GM12878 (cell line): ENCODE data around the gene USP21. TPM values are rescaled to one million over a fixed set of nuclear protein-coding genes. Genes with fewer than 3 reads are reported as not detected.

Source experiments
- ASH2L ChIP-seq: fragments of 300-600, 200-600 bp; sonication (generic); IDR thresholded peaks from 2 replicates; pipeline ENCODE4 v1.6.1; 2017; ENCODE audit warnings: low read depth, mild to moderate bottlenecking, borderline replicate concordance
- BACH1 ChIP-seq: fragments of 450-650 bp; IDR thresholded peaks from 2 replicates; pipeline ENCODE4 v1.6.1; 2017; ENCODE audit warnings: mild to moderate bottlenecking, borderline replicate concordance
- CREB1 ChIP-seq: IDR thresholded peaks from 2 replicates; pipeline ENCODE4 v1.6.1; 2012; ENCODE audit warnings: low read depth, mild to moderate bottlenecking, inconsistent platforms
- CREM ChIP-seq: IDR thresholded peaks from 2 replicates; pipeline ENCODE4 v1.6.1; 2014; ENCODE audit warnings: antibody characterized with exemption, low read depth
- FOXK2 ChIP-seq: fragments of 450-650 bp; IDR thresholded peaks from 2 replicates; pipeline ENCODE4 v1.6.1; 2017; ENCODE audit warnings: mild to moderate bottlenecking, moderate library complexity
- NBN ChIP-seq: fragments of 450-650 bp; IDR thresholded peaks from 2 replicates; pipeline ENCODE4 v1.6.1; 2016
- POLR2A ChIP-seq: IDR thresholded peaks from 2 replicates; pipeline ENCODE4 v1.6.1; 2011; ENCODE audit warnings: low read depth, mild to moderate bottlenecking, low read length
- POLR2AphosphoS2 ChIP-seq: IDR thresholded peaks from 2 replicates; pipeline ENCODE4 v1.6.1; 2011; ENCODE audit warnings: low read depth, mild to moderate bottlenecking, low read length, improper control_type of control experiment, moderate library complexity
- RAD21 ChIP-seq: IDR thresholded peaks from 2 replicates; pipeline ENCODE4 v1.6.1; 2011; ENCODE audit warnings: mild to moderate bottlenecking, low read depth, low read length, moderate library complexity; ENCODE audit not compliant: insufficient read depth
- SP1 ChIP-seq: IDR thresholded peaks from one replicate; pipeline ENCODE4 v1.6.1; 2011; ENCODE audit warnings: low read depth, low read length
- SUZ12 ChIP-seq: fragments of 200-600 bp; sonication (generic); IDR thresholded peaks from one replicate; pipeline ENCODE4 v1.6.1; 2018; ENCODE audit warnings: antibody characterized with exemption, mild to moderate bottlenecking; ENCODE audit not compliant: unreplicated experiment
- ZNF207 ChIP-seq: fragments of 450-650 bp; IDR thresholded peaks from 2 replicates; pipeline ENCODE4 v1.6.1; 2014; ENCODE audit warnings: antibody characterized with exemption, mild to moderate bottlenecking, borderline replicate concordance
- ZNF274 ChIP-seq: IDR thresholded peaks from one replicate; pipeline ENCODE4 v1.8.0; 2011; ENCODE audit not compliant: insufficient read length, insufficient read depth
- polyA plus RNA-seq, 11 experiments: library from polyadenylated mRNA; depleted of rRNA in 4 of 11; unstranded in 6 of 11; stranded (reverse) in 5 of 11; fragments of >200 nt; fragmentation: Nextera tagmentation in 4 of 11; fragmentation: Illumina TruSeq in 1 of 11; extraction: Ambion mirVana in 4 of 11; extraction: Trizol in 1 of 11; gene quantifications; 1 replicate in 1 of 11; 2 replicates in 10 of 11; pipeline versions ENCODE4 v1.2.1 to v1.2.3, GENCODE V29; 2011 to 2016; ENCODE audit warnings: inconsistent platforms in 2 of 11, missing spikeins in 2 of 11, low read depth in 1 of 11
- total RNA-seq, 4 experiments: library from RNA; depleted of rRNA in 3 of 4; stranded (reverse); fragments of >200 nt in 3 of 4; fragmentation: Illumina TruSeq in 1 of 4; extraction: Trizol in 1 of 4; gene quantifications; 2 replicates each; pipeline versions ENCODE4 v1.2.1 to v1.2.3, GENCODE V29; 2013 to 2021
- TF ChIP-seq, protein P1 (sequence below): fragments of 450-650 bp; IDR thresholded peaks from 2 replicates; pipeline ENCODE4 v1.6.1; 2017; ENCODE audit warnings: mild to moderate bottlenecking, moderate library complexity

Gene USP21
- total and polyA plus RNA-seq, 10 of the 15 experiments (the other 5 are each of a cell fraction or from before 2014, with no cell fraction given), result 3.2 to 28.6 (median 16.6) TPM

DNA sequence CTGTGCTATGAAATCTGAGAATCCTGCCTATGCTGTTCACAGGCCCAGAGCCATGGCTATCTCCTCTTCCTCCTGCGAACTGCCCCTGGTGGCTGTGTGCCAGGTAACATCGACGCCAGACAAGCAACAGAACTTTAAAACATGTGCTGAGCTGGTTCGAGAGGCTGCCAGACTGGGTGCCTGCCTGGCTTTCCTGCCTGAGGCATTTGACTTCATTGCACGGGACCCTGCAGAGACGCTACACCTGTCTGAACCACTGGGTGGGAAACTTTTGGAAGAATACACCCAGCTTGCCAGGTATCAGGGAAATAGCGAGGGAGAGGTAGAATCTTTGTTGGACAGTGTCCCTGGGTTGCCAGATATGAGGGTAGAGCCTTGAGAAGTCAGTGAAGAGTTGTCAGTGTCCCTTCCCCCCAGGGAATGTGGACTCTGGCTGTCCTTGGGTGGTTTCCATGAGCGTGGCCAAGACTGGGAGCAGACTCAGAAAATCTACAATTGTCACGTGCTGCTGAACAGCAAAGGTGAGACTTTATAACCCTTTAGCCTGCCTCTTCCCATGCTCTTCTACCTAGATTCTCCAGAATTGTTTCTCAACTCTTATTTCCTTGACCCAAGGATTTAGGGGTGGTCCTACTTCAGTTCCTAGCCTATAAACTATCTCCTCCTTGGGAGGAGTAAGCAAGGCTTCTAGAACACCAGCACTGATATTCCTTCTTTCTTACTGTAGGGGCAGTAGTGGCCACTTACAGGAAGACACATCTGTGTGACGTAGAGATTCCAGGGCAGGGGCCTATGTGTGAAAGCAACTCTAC, 40.0 kb upstream of the USP21 start (continued):
- TF ChIP-seq, protein P1, sequence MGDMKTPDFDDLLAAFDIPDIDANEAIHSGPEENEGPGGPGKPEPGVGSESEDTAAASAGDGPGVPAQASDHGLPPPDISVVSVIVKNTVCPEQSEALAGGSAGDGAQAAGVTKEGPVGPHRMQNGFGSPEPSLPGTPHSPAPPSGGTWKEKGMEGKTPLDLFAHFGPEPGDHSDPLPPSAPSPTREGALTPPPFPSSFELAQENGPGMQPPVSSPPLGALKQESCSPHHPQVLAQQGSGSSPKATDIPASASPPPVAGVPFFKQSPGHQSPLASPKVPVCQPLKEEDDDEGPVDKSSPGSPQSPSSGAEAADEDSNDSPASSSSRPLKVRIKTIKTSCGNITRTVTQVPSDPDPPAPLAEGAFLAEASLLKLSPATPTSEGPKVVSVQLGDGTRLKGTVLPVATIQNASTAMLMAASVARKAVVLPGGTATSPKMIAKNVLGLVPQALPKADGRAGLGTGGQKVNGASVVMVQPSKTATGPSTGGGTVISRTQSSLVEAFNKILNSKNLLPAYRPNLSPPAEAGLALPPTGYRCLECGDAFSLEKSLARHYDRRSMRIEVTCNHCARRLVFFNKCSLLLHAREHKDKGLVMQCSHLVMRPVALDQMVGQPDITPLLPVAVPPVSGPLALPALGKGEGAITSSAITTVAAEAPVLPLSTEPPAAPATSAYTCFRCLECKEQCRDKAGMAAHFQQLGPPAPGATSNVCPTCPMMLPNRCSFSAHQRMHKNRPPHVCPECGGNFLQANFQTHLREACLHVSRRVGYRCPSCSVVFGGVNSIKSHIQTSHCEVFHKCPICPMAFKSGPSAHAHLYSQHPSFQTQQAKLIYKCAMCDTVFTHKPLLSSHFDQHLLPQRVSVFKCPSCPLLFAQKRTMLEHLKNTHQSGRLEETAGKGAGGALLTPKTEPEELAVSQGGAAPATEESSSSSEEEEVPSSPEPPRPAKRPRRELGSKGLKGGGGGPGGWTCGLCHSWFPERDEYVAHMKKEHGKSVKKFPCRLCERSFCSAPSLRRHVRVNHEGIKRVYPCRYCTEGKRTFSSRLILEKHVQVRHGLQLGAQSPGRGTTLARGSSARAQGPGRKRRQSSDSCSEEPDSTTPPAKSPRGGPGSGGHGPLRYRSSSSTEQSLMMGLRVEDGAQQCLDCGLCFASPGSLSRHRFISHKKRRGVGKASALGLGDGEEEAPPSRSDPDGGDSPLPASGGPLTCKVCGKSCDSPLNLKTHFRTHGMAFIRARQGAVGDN, result peak; percentile 91
- no peak for TF ChIP-seq ASH2L
- no peak for TF ChIP-seq SUZ12
- peak; percentile 86 for TF ChIP-seq CREB1
- TF ChIP-seq SP1, result no peak
- TF ChIP-seq BACH1, result no peak
- 0 out of 2 replicates have a peak, but pooled peaks have one; percentile 24 for TF ChIP-seq POLR2A
- TF ChIP-seq CREM, result peak; percentile 78
- no peak for TF ChIP-seq ZNF274
- no peak for TF ChIP-seq ZNF207
- TF ChIP-seq POLR2AphosphoS2, result peak; percentile 19; the same call in 1 of the 2 replicates
- peak; percentile 41; the same call in 1 of the 2 replicates for TF ChIP-seq RAD21
- peak; percentile 58; the same call in 1 of the 2 replicates for TF ChIP-seq NBN
- TF ChIP-seq FOXK2, result no peak
- TF ChIP-seq, all 136 proteins: peak for 13
